MCF 10A (cell line): ENCODE data around the gene SIRT4. TPM values are rescaled to one million over a fixed set of nuclear protein-coding genes. Genes with fewer than 3 reads are reported as not detected.
A peak's percentile ranks its signal among the peaks of the same experiment; 100 is the strongest.

Source experiments
- BruUV-seq: library from RNA; stranded (reverse); fragments of 400-500 nt; replicated peaks from 2 replicates; lab custom pipeline; 2021; lab: Mats Ljungman, UMichigan
- CTCF ChIA-PET: fragments of 300-600 bp; sonication (Branson Sonifier 250); formaldehyde crosslinking; extraction: SDS; loops from one replicate; lab custom pipeline; 2021; ENCODE audit warnings: antibody characterized with exemption, inconsistent platforms; lab: Yijun Ruan, JAX
- POLR2A ChIA-PET: fragments of 300-600, 350-650 bp; sonication (Branson Sonifier 250); formaldehyde crosslinking; extraction: SDS; loops from one replicate; lab custom pipeline; 2020; ENCODE audit warnings: antibody characterized with exemption, inconsistent platforms; lab: Yijun Ruan, JAX
- DNase-seq: peaks from one replicate; pipeline ENCODE4 v3.0.0-alpha.2; 2018; ENCODE audit not compliant: unreplicated experiment
- H3K27ac Mint-ChIP-seq: one replicate; pipeline ENCODE4 v1.8.0; 2022; ENCODE audit warnings: mild to moderate bottlenecking, low read depth, mixed read lengths; ENCODE audit not compliant: unreplicated experiment
- H3K27me3 Mint-ChIP-seq: one replicate; pipeline ENCODE4 v1.8.0; 2022; ENCODE audit warnings: mixed read lengths; ENCODE audit not compliant: insufficient read depth, unreplicated experiment
- H3K36me3 Mint-ChIP-seq: one replicate; pipeline ENCODE4 v1.8.0; 2022; ENCODE audit warnings: mild to moderate bottlenecking, moderate library complexity, mixed read lengths; ENCODE audit not compliant: insufficient read depth, unreplicated experiment
- H3K4me1 Mint-ChIP-seq: one replicate; pipeline ENCODE4 v1.8.0; 2022; ENCODE audit warnings: mixed read lengths; ENCODE audit not compliant: insufficient read depth, unreplicated experiment
- H3K4me3 Mint-ChIP-seq: one replicate; pipeline ENCODE4 v1.8.0; 2022; ENCODE audit warnings: mild to moderate bottlenecking, moderate library complexity, mixed read lengths; ENCODE audit not compliant: unreplicated experiment
- H3K9me3 Mint-ChIP-seq: one replicate; pipeline ENCODE4 v1.8.0; 2022; ENCODE audit warnings: mixed read lengths; ENCODE audit not compliant: unreplicated experiment
- intact Hi-C: fragments of 100-400 bp; cut with micrococcal nuclease; formaldehyde crosslinking; loops from 2 replicates; pipeline ENCODE4 v1.14.1; 2022
- total RNA-seq: library from RNA; stranded (reverse); gene quantifications from 2 replicates; pipeline ENCODE4 v1.2.3, GENCODE V29; 2022
- TF ChIP-seq, protein P1 (sequence below): fragments of 200-600 bp; IDR thresholded peaks from one replicate; pipeline ENCODE4 v1.8.0; 2022; ENCODE audit warnings: antibody characterized with exemption, mild to moderate bottlenecking; ENCODE audit not compliant: unreplicated experiment

The SIRT4 gene
- total RNA-seq, 1 experiment from 2014 or later = 0.61 TPM

DNA sequence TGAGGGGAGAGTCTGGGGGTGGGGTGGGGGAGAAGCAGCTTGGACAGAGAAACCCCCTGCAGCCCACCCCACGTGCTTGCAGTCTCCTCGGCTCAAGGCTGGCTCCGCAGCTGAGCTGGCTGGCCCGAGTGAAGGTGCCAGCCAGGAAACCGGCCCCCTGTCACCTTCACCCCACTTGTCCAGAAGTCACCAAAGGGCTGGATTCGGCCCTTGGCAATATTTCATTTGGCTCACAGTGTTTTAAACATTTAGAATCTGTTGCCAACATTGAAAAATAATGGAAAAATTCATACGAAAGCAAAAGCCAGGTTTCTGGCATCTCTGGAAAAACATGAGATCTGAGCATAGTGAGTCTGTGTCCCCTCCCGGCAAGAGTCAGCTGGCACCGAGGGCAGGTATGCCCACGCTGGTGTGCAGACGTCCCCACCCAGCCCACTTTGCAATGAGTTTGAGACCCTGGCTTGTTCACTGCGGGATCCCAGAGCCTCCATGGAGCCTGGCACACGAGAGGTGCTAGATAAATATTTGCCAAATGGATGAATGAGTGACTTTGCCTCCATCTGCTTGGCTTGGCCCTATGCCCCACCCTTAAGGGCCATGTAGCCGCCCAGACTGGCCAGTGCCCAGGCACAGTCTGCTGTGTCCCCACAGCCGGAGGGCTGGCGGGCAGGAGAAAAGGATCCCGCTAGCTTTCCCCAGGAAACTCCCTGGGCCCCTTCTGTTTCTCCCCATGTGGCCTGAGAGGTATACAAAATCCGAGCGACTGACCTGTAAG lies 48.6 kb downstream of the SIRT4 start:
- ChIA-PET POLR2A (no interaction called here), CTCF (interaction anchor here (0.6 to 1.2 kb wide), 3 partner anchors 24 to 79 kb away, joined by 5 to 6 read pairs (median 6); partner anchors contain the start of gene PLA2G1B)
- TF ChIP-seq, protein P1, sequence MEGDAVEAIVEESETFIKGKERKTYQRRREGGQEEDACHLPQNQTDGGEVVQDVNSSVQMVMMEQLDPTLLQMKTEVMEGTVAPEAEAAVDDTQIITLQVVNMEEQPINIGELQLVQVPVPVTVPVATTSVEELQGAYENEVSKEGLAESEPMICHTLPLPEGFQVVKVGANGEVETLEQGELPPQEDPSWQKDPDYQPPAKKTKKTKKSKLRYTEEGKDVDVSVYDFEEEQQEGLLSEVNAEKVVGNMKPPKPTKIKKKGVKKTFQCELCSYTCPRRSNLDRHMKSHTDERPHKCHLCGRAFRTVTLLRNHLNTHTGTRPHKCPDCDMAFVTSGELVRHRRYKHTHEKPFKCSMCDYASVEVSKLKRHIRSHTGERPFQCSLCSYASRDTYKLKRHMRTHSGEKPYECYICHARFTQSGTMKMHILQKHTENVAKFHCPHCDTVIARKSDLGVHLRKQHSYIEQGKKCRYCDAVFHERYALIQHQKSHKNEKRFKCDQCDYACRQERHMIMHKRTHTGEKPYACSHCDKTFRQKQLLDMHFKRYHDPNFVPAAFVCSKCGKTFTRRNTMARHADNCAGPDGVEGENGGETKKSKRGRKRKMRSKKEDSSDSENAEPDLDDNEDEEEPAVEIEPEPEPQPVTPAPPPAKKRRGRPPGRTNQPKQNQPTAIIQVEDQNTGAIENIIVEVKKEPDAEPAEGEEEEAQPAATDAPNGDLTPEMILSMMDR = no peak
- H3K4me3 Mint-ChIP-seq = no peak overlapping the region
- H3K36me3 Mint-ChIP-seq = no peaks in the 10 kb centered on the region
- intact Hi-C loops = no loop called here
- H3K9me3 Mint-ChIP-seq = no peaks in the 10 kb centered on the region
- H3K27me3 Mint-ChIP-seq = peaks cover 11% of the 10 kb centered on the region
- DNase-seq = no peak
- no TSS peak for BruUV-seq
- H3K27ac Mint-ChIP-seq = no peak overlapping the region
- no peaks in the 10 kb centered on the region for H3K4me1 Mint-ChIP-seq

DNA sequence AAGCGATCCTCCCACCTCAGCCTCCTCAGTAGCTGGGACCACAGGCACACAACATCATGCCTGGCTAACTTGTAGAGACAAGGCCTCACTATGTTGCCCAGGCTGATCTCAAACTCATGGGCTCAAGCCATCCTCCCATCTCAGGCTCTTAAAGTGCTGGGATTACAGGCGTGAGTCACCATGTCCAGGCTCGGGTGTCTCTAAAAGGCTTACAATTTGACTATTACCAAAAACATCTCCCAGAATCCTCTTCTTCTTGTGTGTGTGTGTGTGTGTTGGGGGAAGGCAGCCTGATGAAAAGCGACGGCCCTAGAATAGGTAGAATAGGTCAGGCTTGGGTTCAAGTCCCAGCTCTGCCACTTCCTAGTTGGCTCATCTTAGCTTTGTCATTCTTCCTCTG lies 50.0 kb downstream of the SIRT4 start:
- no TSS peak for BruUV-seq
- POLR2A ChIA-PET = no interaction called here
- CTCF ChIA-PET = interaction anchor here (0.9 kb wide), 1 partner anchor 79 kb away, joined by 3 read pairs; no protein-coding TSS in a partner anchor

DNA sequence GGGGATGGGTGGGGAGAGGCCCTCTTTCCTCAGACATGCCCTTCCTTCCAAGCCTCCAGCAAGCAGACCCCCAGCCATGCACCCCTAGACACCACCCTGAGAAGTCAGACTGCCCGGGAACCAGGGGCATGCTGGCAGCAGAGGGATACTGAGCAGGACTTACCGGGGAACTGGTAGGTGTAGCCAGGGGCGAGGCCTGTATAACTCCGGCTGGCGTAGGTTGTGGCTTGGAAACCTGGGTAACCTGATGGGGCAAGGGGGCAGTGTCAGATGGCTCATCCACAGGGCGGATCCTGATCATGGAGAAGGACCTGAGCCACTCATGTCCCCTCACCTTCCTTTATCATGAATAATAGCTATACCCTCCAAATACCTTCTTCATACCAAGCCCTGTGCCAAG lies 51.0 kb downstream of the SIRT4 start:
- Mint-ChIP-seq H3K27ac (no peak overlapping the region), H3K9me3 (no peaks in the 10 kb centered on the region), H3K36me3 (no peaks in the 10 kb centered on the region), H3K27me3 (peaks cover 11% of the 10 kb centered on the region), H3K4me1 (no peaks in the 10 kb centered on the region), H3K4me3 (no peak overlapping the region)
- no TSS peak for BruUV-seq
- ChIA-PET POLR2A (no interaction called here), CTCF (no interaction called here)
- TF ChIP-seq, protein P1 = no peak
- DNase-seq = no peak
- intact Hi-C loops = no loop called here

More for the DNA sequence above, 50.0 kb downstream of the SIRT4 start:
- H3K36me3 Mint-ChIP-seq = no peaks in the 10 kb centered on the region
- H3K27ac Mint-ChIP-seq = no peak overlapping the region
- TF ChIP-seq, protein P1 = no peak
- no peaks in the 10 kb centered on the region for H3K4me1 Mint-ChIP-seq
- no peaks in the 10 kb centered on the region for H3K9me3 Mint-ChIP-seq
- H3K4me3 Mint-ChIP-seq = no peak overlapping the region
- intact Hi-C loops = no loop called here
- H3K27me3 Mint-ChIP-seq = peaks cover 11% of the 10 kb centered on the region
- peak; percentile 33 for DNase-seq

DNA sequence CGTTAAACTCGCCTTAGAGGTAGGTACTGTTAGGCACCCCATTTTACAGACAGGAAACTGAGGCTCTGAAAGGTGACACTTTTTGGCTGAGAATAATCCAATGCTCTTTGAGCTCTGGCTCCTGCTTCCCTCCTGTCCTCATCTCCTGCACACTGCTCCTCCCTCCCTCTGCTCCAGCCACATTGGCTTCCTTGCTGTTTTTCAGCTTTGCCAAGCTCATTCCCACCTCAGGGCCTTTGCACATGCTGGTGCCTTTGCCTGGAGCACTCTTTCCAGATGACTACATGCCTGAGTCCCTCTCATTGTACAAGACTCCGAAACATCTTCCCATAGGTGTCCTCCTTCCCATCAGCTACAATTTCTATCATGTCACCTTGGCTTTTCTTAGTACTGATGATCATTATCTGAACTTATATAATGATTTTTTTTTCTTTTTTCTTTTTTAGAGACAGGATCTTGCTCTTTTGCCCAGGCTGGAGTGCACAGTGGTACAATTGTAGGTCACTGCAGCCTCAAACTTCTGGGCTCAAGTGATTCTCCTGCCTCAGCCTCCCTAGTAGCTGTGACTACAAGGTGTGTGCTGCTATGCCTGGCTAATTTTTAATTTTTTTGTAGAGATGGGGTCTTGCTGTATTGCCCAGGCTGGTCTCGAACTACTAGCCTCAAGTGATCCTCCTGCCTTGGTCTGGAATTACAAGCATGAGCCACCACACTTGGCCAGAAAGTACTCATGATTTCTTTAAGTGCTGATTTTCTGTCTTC lies 51.6 kb downstream of the SIRT4 start:
- no peaks in the 10 kb centered on the region for H3K36me3 Mint-ChIP-seq
- no TSS peak for BruUV-seq
- no peak overlapping the region for H3K27ac Mint-ChIP-seq
- no peaks in the 10 kb centered on the region for H3K4me1 Mint-ChIP-seq
- TF ChIP-seq, protein P1 = no peak
- H3K27me3 Mint-ChIP-seq = peaks cover 11% of the 10 kb centered on the region
- intact Hi-C loops = no loop called here
- H3K9me3 Mint-ChIP-seq = no peaks in the 10 kb centered on the region
- no peak for DNase-seq
- H3K4me3 Mint-ChIP-seq = no peak overlapping the region
- POLR2A ChIA-PET = no interaction called here
- CTCF ChIA-PET = interaction anchor here (0.6 to 1.2 kb wide), 5 partner anchors 54 to 223 kb away, joined by 3 to 6 read pairs (median 4); no protein-coding TSS in a partner anchor
